ENCODE data around the gene PLN. TPM values are rescaled to one million over a fixed set of nuclear protein-coding genes. Genes with fewer than 3 reads are reported as not detected.

The PLN gene
- total RNA-seq, 1 donor from 2014 or later, result 10.6 TPM

- no peak for ATAC-seq
- intact Hi-C loops (cut with DNase I), result no loop called here
Observed at GRCh38 chr6:118606268-118606667, 58.2 kb downstream of the PLN start.

DNA sequence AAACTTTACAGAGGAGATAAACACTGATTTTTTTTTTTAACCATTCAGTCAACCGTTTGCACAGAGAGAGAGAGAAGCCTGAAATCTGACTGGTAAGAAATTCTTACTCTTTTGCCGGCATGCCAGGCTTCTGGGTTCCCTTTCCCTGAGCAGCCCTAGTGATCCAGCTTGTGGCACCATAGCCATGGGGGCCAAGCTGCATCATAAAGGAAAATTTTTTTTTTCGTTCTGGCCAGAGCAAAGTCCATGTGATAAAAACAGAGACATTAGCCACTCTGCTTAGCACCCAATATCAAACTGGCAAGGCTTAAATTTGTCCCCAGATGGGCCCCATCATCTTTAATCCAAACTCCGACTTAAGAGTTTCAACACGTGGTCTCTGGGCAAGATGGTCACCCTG lies 58.8 kb downstream of the PLN start:
- intact Hi-C loops (cut with DNase I), result no loop called here
- ATAC-seq, result no peak

More at GRCh38 chr6:118606268-118606667, 58.2 kb downstream of the PLN start:
- DNase-seq (ENCODE audit: low spot score), result no peak

More for the DNA sequence above, 58.8 kb downstream of the PLN start:
- no peak for DNase-seq (ENCODE audit: low spot score)

Other genes starting within 250 kb of the PLN start
- gene CEP85L, start 103.3 kb downstream of the PLN start, total RNA-seq, result 50.4 TPM